PC-9 (cell line): ENCODE results near the gene IFNA5. TPM values are rescaled to one million over a fixed set of nuclear protein-coding genes. Genes with fewer than 3 reads are reported as not detected.

Experiments
- BruUV-seq: library from RNA; stranded (reverse); fragments of 400-500 nt; replicated peaks from 2 replicates; lab custom pipeline; 2021; lab: Mats Ljungman, UMichigan
- CTCF ChIA-PET: fragments of 300-600 bp; sonication (Branson Sonifier 250); formaldehyde crosslinking; loops from one replicate; lab custom pipeline; 2022; ENCODE audit warnings: antibody characterized with exemption; lab: Charles Lee
- POLR2A ChIA-PET: fragments of 300-600 bp; sonication (Branson Sonifier 250); formaldehyde crosslinking; loops from one replicate; lab custom pipeline; 2022; ENCODE audit warnings: antibody characterized with exemption; ENCODE audit not compliant: unreplicated experiment; lab: Charles Lee
- DNase-seq, 2 experiments: peaks; one replicate each; pipeline versions ENCODE4 v3.0.0 to v3.0.0-alpha.2; 2015 to 2022; ENCODE audit warnings: mixed read lengths in 1 of 2
- H2AFZ ChIP-seq: fragments of 200-600 bp; sonication (generic); 2 replicates; pipeline ENCODE4 v1.8.1; 2017; ENCODE audit warnings: antibody characterized with exemption
- H3F3A ChIP-seq: fragments of 200-600 bp; sonication (generic); 2 replicates; pipeline ENCODE4 v1.8.1; 2017; ENCODE audit warnings: antibody characterized with exemption, mild to moderate bottlenecking, low read depth; ENCODE audit not compliant: insufficient read depth
- H3K27ac ChIP-seq: fragments of 200-600 bp; sonication (generic); 2 replicates; pipeline ENCODE4 v1.6.1; 2016; ENCODE audit warnings: mixed run types
- H3K27me3 ChIP-seq: fragments of 200-600 bp; sonication (generic); 2 replicates; pipeline ENCODE4 v1.6.1; 2016; ENCODE audit warnings: low read depth, mixed run types; ENCODE audit not compliant: insufficient read depth
- H3K36me3 ChIP-seq: fragments of 200-600 bp; sonication (generic); 2 replicates; pipeline ENCODE4 v1.6.1; 2016; ENCODE audit warnings: low read depth, mixed run types
- H3K4me1 ChIP-seq: fragments of 200-600 bp; sonication (generic); replicated peaks from 2 replicates; pipeline ENCODE4 v1.6.1; 2016; ENCODE audit warnings: mixed run types; ENCODE audit not compliant: insufficient read depth
- H3K4me2 ChIP-seq: fragments of 200-600 bp; sonication (generic); 2 replicates; pipeline ENCODE4 v1.6.1; 2017; ENCODE audit warnings: mixed run types
- H3K4me3 ChIP-seq: fragments of 200-600 bp; sonication (generic); 2 replicates; pipeline ENCODE4 v1.6.1; 2016; ENCODE audit warnings: mixed run types
- H3K79me2 ChIP-seq: fragments of 200-600 bp; sonication (generic); 2 replicates; pipeline ENCODE4 v1.6.1; 2017; ENCODE audit warnings: low read depth, mixed run types
- H3K9me2 ChIP-seq: fragments of 200-600 bp; sonication (generic); 2 replicates; pipeline ENCODE4 v1.8.1; 2017; ENCODE audit warnings: mild to moderate bottlenecking; ENCODE audit not compliant: insufficient read depth
- H3K9me3 ChIP-seq: fragments of 200-600 bp; sonication (generic); 2 replicates; pipeline ENCODE4 v1.8.1; 2016; ENCODE audit warnings: low read depth; ENCODE audit not compliant: insufficient read depth
- H4K20me1 ChIP-seq: fragments of 200-600 bp; sonication (generic); 2 replicates; pipeline ENCODE4 v1.8.1; 2017; ENCODE audit not compliant: insufficient read depth
- CTCF ChIP-seq: fragments of 200-600 bp; sonication (generic); conservative IDR thresholded peaks from 2 replicates; pipeline ENCODE4 v1.6.1; 2017; ENCODE audit warnings: mixed run types, antibody characterized with exemption, mild to moderate bottlenecking, moderate library complexity
- EZH2 ChIP-seq: fragments of 200-600 bp; sonication (generic); IDR thresholded peaks from 2 replicates; pipeline ENCODE4 v1.8.0; 2017; ENCODE audit warnings: antibody characterized with exemption, low read depth
- intact Hi-C: fragments of 100-400 bp; cut with micrococcal nuclease; formaldehyde crosslinking; loops from one replicate; pipeline ENCODE4 v1.10.0; 2022; ENCODE audit not compliant: unreplicated experiment
- total RNA-seq: library from RNA; stranded (reverse); gene quantifications from 2 replicates; pipeline ENCODE4 v1.2.3, GENCODE V29; 2021

The IFNA5 gene
- total RNA-seq, 1 experiment from 2014 or later: not detected

GRCh38 chr9:21317956-21318923 is 13.1 kb upstream of the IFNA5 start:
- Histone ChIP-seq H3K27ac (no peak overlapping the region), H3K9me3 (no peaks in the 10 kb centered on the region), H4K20me1 (no peaks in the 10 kb centered on the region), H3K9me2 (no peaks in the 10 kb centered on the region), H3K79me2 (no peaks in the 10 kb centered on the region), H3F3A (no peaks in the 10 kb centered on the region), H3K36me3 (no peaks in the 10 kb centered on the region), H3K4me2 (no peak overlapping the region), H2AFZ (no peak overlapping the region), H3K4me3 (no peak overlapping the region), H3K4me1 (no peaks in the 10 kb centered on the region), H3K27me3 (no peaks in the 10 kb centered on the region)
- ChIA-PET POLR2A (no interaction called here), CTCF (interaction anchor here (0.6 to 0.8 kb wide), 3 partner anchors 58 to 144 kb away, joined by 4 to 12 read pairs (median 12); no protein-coding TSS in a partner anchor)
- intact Hi-C loops: loop anchor here (5.0 kb wide), 2 partner anchors 66 to 494 kb away; no protein-coding TSS in a partner anchor
- no TSS peak for BruUV-seq
- TF ChIP-seq EZH2 (no peak), CTCF (peak; percentile 66)
- peak in 1 of 2 experiments; percentile 17 for DNase-seq

DNA sequence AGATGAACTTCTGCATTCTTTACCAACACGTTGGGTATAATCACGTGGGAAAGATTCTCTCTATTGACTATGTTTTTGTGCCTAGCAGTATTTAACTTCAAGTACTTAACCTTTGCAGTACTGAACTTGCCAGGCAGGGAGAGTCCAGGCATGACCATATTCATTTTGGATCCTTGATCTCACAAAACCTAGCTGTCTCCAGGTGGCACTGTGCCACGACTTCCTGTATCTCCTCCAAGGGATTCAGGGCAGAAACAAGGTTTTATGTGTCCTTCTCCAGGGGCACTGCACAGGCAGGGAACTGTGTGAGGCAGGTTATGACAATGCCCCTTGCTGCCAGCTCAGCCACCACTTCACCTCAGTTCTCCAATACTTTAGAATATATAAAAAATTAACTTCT is 11.7 kb upstream of the IFNA5 start:
- POLR2A ChIA-PET: no interaction called here
- H3K9me3 ChIP-seq: no peaks in the 10 kb centered on the region
- no peak overlapping the region for H3K27ac ChIP-seq
- intact Hi-C loops: loop anchor here (5.0 kb wide), 2 partner anchors 65 to 495 kb away; no protein-coding TSS in a partner anchor
- H2AFZ ChIP-seq: no peak overlapping the region
- no peaks in the 10 kb centered on the region for H3K27me3 ChIP-seq
- no peaks in the 10 kb centered on the region for H3F3A ChIP-seq
- no peak overlapping the region for H3K4me2 ChIP-seq
- TF ChIP-seq CTCF (no peak), EZH2 (no peak)
- BruUV-seq: no TSS peak
- H4K20me1 ChIP-seq: no peaks in the 10 kb centered on the region
- H3K4me3 ChIP-seq: no peak overlapping the region
- H3K4me1 ChIP-seq: no peaks in the 10 kb centered on the region
- no peaks in the 10 kb centered on the region for H3K79me2 ChIP-seq
- CTCF ChIA-PET: no interaction called here
- H3K9me2 ChIP-seq: no peaks in the 10 kb centered on the region
- H3K36me3 ChIP-seq: no peaks in the 10 kb centered on the region
- no peak for DNase-seq

GRCh38 chr9:21316032-21316842 is 11.1 kb upstream of the IFNA5 start:
- ChIA-PET POLR2A (no interaction called here), CTCF (no interaction called here)
- no peaks in the 10 kb centered on the region for H3K36me3 ChIP-seq
- TF ChIP-seq CTCF: no peak
- no peak for TF ChIP-seq EZH2
- H3K9me2 ChIP-seq: no peaks in the 10 kb centered on the region
- no peak overlapping the region for H3K4me3 ChIP-seq
- no peaks in the 10 kb centered on the region for H3F3A ChIP-seq
- H3K27ac ChIP-seq: no peak overlapping the region
- no peak for DNase-seq
- no TSS peak for BruUV-seq
- H4K20me1 ChIP-seq: no peaks in the 10 kb centered on the region
- no peaks in the 10 kb centered on the region for H3K27me3 ChIP-seq
- no peaks in the 10 kb centered on the region for H3K9me3 ChIP-seq
- H3K4me1 ChIP-seq: no peaks in the 10 kb centered on the region
- no peak overlapping the region for H3K4me2 ChIP-seq
- H2AFZ ChIP-seq: no peak overlapping the region
- intact Hi-C loops: loop anchor here (5.0 kb wide), 2 partner anchors 64 to 496 kb away; no protein-coding TSS in a partner anchor
- no peaks in the 10 kb centered on the region for H3K79me2 ChIP-seq
